GM21786 (cell line): ENCODE results near the gene KTI12.
"Not testable (repeated sequence)": the region's sequence is repeated elsewhere in the genome, so short reads cannot be mapped to it uniquely, and the experiment has no call there.

Experiments
- ATAC-seq: cut with Tn5 transposase; IDR thresholded peaks from one replicate; pipeline ENCODE4 v1.9.1; 2021; ENCODE audit not compliant: unreplicated experiment

The KTI12 gene

DNA sequence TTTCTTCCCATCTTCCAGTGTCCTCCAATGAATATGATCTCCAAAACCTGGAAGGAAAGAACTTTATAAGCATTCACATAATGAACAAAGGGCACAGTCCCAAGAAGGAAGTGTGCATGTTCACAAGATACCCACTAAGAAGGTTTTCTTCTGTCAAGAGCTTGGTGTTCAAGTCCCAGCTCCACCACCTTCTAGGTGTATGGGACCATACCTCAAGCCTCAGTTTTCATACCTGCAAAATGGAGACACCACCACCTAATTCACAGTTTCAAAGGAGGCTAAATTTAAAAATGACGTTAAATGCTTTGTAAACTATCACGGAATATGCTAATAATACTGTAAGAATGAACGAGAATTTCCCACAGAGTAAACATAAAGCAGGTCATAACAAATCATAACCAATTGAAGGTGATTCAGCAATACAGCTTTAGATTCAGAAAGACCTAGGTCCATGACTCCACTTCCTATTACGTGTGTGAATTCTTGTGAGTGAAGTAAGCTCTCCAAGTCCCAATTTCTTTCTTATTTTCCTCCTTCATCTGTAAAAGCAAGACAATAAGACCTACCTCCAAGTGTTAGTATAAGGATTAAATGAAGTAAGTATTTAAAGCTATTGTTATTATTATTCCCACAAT is 8.1 kb upstream of the KTI12 start:
- no peak for ATAC-seq

GRCh38 chr1:52037909-52038308 is 4.3 kb upstream of the KTI12 start:
- ATAC-seq = no peak

DNA sequence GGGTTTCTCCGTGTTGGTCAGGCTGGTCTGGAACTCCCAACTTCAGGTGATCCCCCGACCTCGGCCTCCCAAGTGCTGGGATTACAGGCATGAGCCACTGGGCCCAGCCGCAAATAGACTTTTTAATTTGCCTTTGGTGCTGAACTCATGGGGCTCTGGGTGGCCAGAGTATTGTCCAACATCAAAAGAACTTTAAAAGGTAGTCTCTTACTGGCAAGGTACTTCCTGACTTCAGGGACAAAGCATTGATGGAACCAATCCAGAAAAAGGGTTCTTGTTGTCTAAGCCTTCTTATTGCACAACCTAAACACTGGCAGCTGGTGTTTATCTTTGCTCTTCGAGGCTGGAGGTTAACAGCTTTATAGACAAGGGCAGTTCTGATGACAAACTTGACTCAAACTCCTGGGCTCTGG is 3.8 kb upstream of the KTI12 start:
- no peak for ATAC-seq

GRCh38 chr1:52034050-52034384 is 407 bp upstream of the KTI12 start:
- ATAC-seq = no peak

GRCh38 chr1:52032785-52033131 is 852 bp downstream of the KTI12 start:
- peak; percentile 31 for ATAC-seq

GRCh38 chr1:52032124-52032784 is 1.4 kb downstream of the KTI12 start:
- peak; percentile 34 for ATAC-seq

- not testable (repeated sequence) for ATAC-seq
Observed at GRCh38 chr1:52028839-52029238, 4.8 kb downstream of the KTI12 start.

GRCh38 chr1:52028328-52028727 is 5.3 kb downstream of the KTI12 start:
- ATAC-seq = no peak

DNA sequence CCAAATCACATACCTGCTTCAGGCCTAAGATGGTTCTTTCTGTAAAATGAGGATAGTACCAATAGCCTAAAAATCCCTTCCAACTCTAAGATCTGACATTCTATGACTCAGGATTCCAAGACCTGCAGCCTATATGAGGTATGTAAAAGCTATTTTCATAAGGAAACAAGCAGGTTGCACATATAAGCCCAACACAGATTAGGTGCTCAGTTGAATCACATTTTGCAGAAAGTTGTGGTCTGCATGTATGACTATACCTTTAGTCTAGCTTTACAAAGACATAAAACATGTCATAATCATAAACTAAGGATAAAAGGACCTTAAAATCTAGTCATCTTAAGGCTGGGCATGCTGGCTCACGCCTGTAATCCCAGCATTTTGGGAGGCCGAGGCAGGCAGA is 7.3 kb downstream of the KTI12 start:
- ATAC-seq = no peak

DNA sequence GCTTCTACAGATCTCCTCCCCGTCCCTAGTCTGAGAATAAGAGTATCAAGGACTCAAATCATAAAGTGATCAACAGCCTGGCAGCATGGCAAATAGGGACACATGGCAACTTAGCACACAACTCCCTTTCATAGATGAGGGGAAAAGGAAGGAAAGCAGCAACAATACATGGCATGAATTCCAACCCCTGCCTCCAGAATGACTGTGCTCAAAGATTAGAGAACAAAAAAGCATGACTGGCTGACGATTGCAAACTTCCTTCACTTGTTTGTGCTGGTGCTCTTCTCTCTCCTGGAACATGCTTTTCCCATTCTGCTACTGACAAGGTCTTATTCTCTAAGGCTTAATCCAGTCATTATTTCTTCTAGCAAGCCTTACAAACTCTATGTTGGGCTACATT is 11.5 kb downstream of the KTI12 start:
- no peak for ATAC-seq

GRCh38 chr1:52008071-52008809 is 25.4 kb downstream of the KTI12 start:
- no peak for ATAC-seq

DNA sequence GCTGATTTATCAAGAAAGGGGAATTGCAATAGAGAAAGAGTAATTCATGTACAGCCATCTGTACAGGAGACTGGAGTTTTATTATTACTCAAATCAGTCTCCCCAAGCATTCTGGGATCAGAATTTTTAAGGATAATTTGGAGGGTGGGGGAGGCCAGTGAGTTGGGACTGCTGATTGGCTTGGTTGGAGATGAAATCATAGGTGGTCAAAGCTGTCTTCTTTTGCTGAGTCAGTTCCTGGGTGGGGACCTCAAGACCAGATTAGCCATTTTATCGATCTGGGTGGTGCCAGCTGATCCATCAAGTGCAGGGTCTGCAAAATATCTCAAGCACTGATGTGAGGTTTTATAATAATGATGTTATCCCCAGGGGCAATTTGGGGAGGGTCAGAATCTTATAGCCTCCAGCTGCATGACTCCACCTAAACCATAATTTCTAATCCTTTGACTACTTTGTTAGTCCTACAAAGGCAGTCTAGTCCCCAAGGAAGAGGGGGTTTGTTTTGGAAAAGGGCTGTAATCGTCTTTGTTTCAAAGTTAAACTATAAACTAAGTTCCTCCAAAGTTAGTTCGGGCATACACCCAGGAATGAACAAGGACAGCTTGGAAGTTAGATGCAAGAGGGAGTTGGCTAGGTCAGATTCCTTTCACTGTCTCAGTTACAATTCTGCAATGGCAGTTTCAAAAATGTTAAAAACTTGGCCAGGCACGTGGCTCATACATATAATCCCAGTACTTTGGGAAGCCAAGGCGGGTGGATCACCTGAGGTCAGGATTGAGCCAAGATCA is 26.2 kb downstream of the KTI12 start:
- ATAC-seq = no peak

DNA sequence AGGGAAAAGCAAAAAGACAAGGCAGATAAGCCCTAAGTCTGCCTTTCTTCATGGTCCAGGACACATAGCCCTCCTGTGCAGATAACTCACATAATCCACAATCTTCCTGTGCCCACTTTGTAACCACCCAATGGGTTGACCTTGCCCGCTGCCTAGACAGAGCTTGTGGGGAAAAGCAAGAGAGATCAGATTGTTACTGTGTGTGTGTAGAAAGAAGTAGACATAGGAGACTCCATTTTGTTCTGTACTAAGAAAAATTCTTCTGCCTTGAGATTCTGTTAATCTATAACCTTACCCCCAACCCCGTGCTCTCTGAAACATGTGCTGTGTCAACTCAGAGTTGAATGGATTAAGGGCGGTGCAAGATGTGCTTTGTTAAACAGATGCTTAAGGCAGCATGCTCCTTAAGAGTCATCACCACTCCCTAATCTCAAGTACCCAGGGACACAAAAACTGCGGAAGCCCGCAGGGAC is 27.5 kb downstream of the KTI12 start:
- ATAC-seq = not testable (repeated sequence)

- not testable (repeated sequence) for ATAC-seq
Observed at GRCh38 chr1:52005548-52005947, 28.1 kb downstream of the KTI12 start.

DNA sequence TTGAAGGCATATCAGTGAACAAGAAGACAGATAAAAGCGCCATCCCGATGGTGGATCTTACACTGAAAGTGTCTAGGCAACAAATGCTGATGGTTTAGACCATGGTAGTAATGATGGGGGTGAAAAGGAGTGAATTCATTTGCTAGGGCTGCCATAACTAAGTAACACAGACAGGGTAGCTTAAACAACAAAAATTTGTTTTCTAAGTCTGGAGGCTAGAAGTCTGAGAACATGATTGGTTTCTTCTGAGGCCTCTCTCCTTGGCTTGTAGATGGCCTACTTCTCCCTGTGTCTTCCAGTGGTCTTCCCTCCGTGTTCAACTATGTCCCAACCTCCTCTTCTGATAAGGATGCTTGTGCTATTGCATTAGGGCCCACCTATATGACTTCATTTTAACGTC is 29.7 kb downstream of the KTI12 start:
- no peak for ATAC-seq

GRCh38 chr1:52002038-52002917 is 31.3 kb downstream of the KTI12 start:
- peak; percentile 80 for ATAC-seq

DNA sequence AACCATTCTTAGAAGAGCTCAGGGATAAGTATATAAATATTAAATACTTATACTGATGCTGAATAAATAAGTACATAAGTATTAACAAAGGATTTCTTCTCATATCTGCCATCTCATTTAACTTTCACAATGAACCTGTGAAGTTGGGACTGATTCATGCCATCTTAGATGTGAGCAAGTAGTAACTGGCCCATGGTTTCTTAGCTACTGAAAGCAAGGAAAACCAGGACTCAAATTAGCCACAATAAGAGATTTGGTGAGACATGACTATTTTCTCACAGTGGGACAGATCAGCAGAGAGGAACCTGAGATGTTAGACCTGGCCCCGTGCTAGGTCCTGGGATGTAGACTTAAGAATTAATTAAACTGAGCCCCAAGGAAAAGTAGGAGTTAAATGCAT is 34.9 kb downstream of the KTI12 start:
- no peak for ATAC-seq

DNA sequence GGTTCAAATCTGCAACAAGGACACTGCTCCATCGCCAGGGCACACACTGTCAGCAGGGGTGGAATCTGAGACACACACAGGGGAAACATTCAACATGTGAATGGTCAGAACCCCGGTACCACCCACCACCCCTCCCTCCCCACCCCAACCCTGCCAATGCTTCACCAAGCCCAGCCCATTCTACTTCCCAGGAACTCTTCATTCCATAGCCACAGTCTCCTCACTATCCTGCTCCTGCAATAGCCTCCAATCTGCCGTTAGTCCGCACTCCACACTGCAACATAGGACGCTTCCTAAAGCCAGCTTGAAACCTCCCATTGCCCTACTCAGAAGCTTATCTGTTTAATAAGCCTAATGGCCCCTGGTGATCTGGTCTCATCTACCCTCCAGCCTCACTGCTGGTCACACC is 35.6 kb downstream of the KTI12 start:
- ATAC-seq = no peak

GRCh38 chr1:51990478-51990965 is 43.1 kb downstream of the KTI12 start, which contains the start of gene RAB3B:
RAB3B (minus strand) TSS chr1:51990700; CDS start chr1:51977117, 13,583 bp downstream.
- peak; percentile 94 for ATAC-seq
